Heart right ventricle (tissue), 16 donors: ENCODE results near the gene GLT6D1. TPM values are rescaled to one million over a fixed set of nuclear protein-coding genes. Genes with fewer than 3 reads are reported as not detected.

Experiments
- ATAC-seq, 8 donors: fragments of 200-7000 bp; cut with Tn5 transposase; one replicate each; pipeline ENCODE4 v1.9.1; 2020; ENCODE audit warnings: mild to moderate bottlenecking in 8 of 8, moderate library complexity in 8 of 8, moderate number of reproducible peaks in 1 of 8
- DNase-seq, 2 donors: peaks; one replicate each; pipeline ENCODE4 v3.0.0-alpha.2; 2020
- H3K27ac ChIP-seq, 10 donors: fragments of 200-600 bp; sonication (generic) in 2 of 10; one replicate each; pipeline versions ENCODE4 v1.5.0 to v1.8.0; 2020 to 2022; ENCODE audit warnings: mild to moderate bottlenecking in 3 of 10
- H3K27me3 ChIP-seq, 7 donors: fragments of 200-600 bp; one replicate each; pipeline ENCODE4 v1.8.0; 2021 to 2022; ENCODE audit warnings: mild to moderate bottlenecking in 2 of 7
- H3K36me3 ChIP-seq, 9 donors: fragments of 200-600 bp; sonication (generic) in 1 of 9; one replicate each; pipeline versions ENCODE4 v1.5.0 to v1.8.0; 2020 to 2022; ENCODE audit warnings: mild to moderate bottlenecking in 2 of 9
- H3K4me1 ChIP-seq, 9 donors: fragments of 200-600 bp; sonication (generic) in 1 of 9; one replicate each; pipeline versions ENCODE4 v1.5.0 to v1.8.0; 2020 to 2022; ENCODE audit warnings: mild to moderate bottlenecking in 4 of 9
- H3K4me3 ChIP-seq, 10 donors: fragments of 200-600 bp; sonication (generic) in 2 of 10; one replicate each; pipeline versions ENCODE4 v1.5.0 to v1.8.0; 2020 to 2022; ENCODE audit warnings: mild to moderate bottlenecking in 7 of 10, moderate library complexity in 2 of 10
- H3K9me3 ChIP-seq, 11 donors: fragments of 200-600 bp in 10 of 11; sonication (generic) in 2 of 11; one replicate each; pipeline versions ENCODE4 v1.5.0 to v1.8.0; 2013 to 2022; ENCODE audit warnings: mild to moderate bottlenecking in 2 of 11, control low read depth in 1 of 11, moderate library complexity in 1 of 11
- WGBS, 2 donors: extraction: QIAGEN DNeasy Blood & Tissue Kit; methylation state at CpG; one replicate each; pipeline ENCODE4 v1.1.7; 2013; ENCODE audit warnings: inconsistent platforms in 1 of 2; 5-methylcytosine and 5-hydroxymethylcytosine counted together
- intact Hi-C, 10 donors: fragments of 100-400 bp; cut with DNase I; formaldehyde crosslinking; loops; one replicate each; pipeline versions ENCODE4 v1.11.1 to v1.14.2; 2022
- long read RNA-seq, 3 donors: library from polyadenylated mRNA; unstranded; transcript quantifications; one replicate each; pipeline ENCODE4 v2.0.0, GENCODE V29; 2020 to 2021
- polyA plus RNA-seq, 2 donors: library from polyadenylated mRNA; stranded (reverse); fragments of 200-250 nt; gene quantifications; one replicate each; pipeline ENCODE4 v1.2.3, GENCODE V29; 2013
- total RNA-seq, 10 donors: library from RNA; stranded (reverse); fragmentation: NEBNext Ultra II Directional in 3 of 10; extraction: Animal tissue kit (Norgen Biotek cat#: 25700) in 3 of 10; gene quantifications; one replicate each; pipeline versions ENCODE4 v1.2.1 to v1.2.4, GENCODE V29; 2021 to 2023
- TF ChIP-seq, protein P1 (sequence below), 9 donors: fragments of 200-600 bp; sonication (generic) in 2 of 9; IDR thresholded peaks; one replicate each; pipeline versions ENCODE4 v1.5.0 to v1.8.0; 2021 to 2022; ENCODE audit warnings: antibody characterized with exemption in 9 of 9, mild to moderate bottlenecking in 5 of 9, moderate library complexity in 1 of 9
- donor health status: Arrhythmogenic right ventricular cardiomyopathy.
- donor health status: ischemic (EF 13 %, LVEDD 7.1; RV severe dilation, severe dysfunction).
- donor health status: healthy with polysubstance abuse.
- donor health status: DM: no; HTN: yes; CAD: no.
- donor health status: DM: no; HTN: no; CAD: no.
- donor health status: ischemic (EF 25% LVEDD 6.9; RV normal size, moderate dysfunction).
- donor health status: ischemic (EF 25% LVEDD 5.7; RV mildly dilated, moderate dysfunction).
- donor health status: healthy.
- donor health status: DM: yes; HTN: yes; CAD: no.
- donor health status: Ischemic cardiomyopathy.
- donor health status: ischemic (EF 35%, LVEDD 5.7; RV mildly dilated, moderate dysfunction).
- donor health status: nonischemic (EF 11% LVEDD 7.7; RV severe dilation, severe dysfunction).
- donor health status: DM: yes; HTN: yes; CAD: no.
- donor health status: PGD.
- donor health status: ischemic (EF 29% LVEDD 5.4; RV normal size, mild dysfunction).
- donor health status: nonischemic (EF 23%, LVEDD 6.1; RV moderate dilation, normal function).

GLT6D1 gene
- not detected for total RNA-seq
- polyA plus RNA-seq: not detected
- long read RNA-seq, donor 1: 0 reads
- long read RNA-seq, donor 2: 0 reads
- long read RNA-seq, donor 3: 0 reads

DNA sequence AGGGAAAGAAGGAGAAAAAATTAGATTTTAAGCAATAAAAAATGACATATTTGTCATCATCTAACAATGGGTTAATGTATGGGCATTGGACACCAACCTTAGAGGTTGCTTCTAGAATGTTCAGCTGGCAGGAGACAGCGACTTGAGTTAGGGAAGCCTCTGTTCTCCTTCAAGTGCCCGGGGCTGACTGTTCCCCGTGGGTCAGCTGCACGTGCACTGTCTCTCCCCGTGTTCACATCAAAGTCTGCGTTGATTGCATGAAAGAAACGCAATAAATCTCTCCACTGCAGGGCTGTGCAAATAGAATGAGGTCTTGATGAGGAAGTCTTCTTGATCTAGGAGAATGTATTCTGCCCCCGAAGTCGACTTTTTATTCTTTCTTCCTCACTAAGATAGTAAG, at the start of gene GLT6D1:
Gene GLT6D1 (minus strand): TSS at position 345 of the 400 bp plus-strand sequence. CDS start 353 bp downstream, outside the sequence.
- Histone ChIP-seq H3K27me3 (peaks cover 0 to 40% (median 27%) of the 10 kb centered on the region in 7 donors), H3K36me3 (no peaks in the 10 kb centered on the region), H3K27ac (no peak within 1 kb of the TSS), H3K4me1 (no peaks in the 10 kb centered on the region), H3K4me3 (no peak within 1 kb of the TSS), H3K9me3 (peaks cover 0 to 15% (median 2%) of the 10 kb centered on the region in 11 donors)
- TF ChIP-seq, protein P1, sequence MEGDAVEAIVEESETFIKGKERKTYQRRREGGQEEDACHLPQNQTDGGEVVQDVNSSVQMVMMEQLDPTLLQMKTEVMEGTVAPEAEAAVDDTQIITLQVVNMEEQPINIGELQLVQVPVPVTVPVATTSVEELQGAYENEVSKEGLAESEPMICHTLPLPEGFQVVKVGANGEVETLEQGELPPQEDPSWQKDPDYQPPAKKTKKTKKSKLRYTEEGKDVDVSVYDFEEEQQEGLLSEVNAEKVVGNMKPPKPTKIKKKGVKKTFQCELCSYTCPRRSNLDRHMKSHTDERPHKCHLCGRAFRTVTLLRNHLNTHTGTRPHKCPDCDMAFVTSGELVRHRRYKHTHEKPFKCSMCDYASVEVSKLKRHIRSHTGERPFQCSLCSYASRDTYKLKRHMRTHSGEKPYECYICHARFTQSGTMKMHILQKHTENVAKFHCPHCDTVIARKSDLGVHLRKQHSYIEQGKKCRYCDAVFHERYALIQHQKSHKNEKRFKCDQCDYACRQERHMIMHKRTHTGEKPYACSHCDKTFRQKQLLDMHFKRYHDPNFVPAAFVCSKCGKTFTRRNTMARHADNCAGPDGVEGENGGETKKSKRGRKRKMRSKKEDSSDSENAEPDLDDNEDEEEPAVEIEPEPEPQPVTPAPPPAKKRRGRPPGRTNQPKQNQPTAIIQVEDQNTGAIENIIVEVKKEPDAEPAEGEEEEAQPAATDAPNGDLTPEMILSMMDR (IDR thresholded peaks at IDR 0.05): no peak
- ATAC-seq (no peak), DNase-seq (no peak)
- intact Hi-C loops: no loop called here
- 82 to 87% methylated on average over 9 of the region's 9 CpGs for WGBS, 2 donors

GRCh38 chr9:135689011-135689410, 49.7 kb upstream of the GLT6D1 start:
- DNase-seq (no peak), ATAC-seq (no peak)
- Histone ChIP-seq H3K4me1 (no peaks in the 10 kb centered on the region), H3K27me3 (peaks cover 0 to 45% (median 22%) of the 10 kb centered on the region in 7 donors), H3K36me3 (no peaks in the 10 kb centered on the region), H3K9me3 (no peaks in the 10 kb centered on the region), H3K27ac (no peak overlapping the region), H3K4me3 (no peak overlapping the region)
- WGBS, 2 donors: 80 to 84% methylated on average over 10 of the region's 10 CpGs
- intact Hi-C loops: no loop called here
- TF ChIP-seq, protein P1 (IDR thresholded peaks at IDR 0.05): no peak

- H3K4me3 ChIP-seq: no peak overlapping the region
- H3K36me3 ChIP-seq: no peaks in the 10 kb centered on the region
- TF ChIP-seq, protein P1 (IDR thresholded peaks at IDR 0.05): no peak
- intact Hi-C loops: no loop called here
- no peak overlapping the region for H3K27ac ChIP-seq
- H3K4me1 ChIP-seq: no peaks in the 10 kb centered on the region
- DNase-seq (no peak), ATAC-seq (no peak)
- 89 to 93% methylated on average over 15 of the region's 15 CpGs for WGBS, 2 donors
- no peaks in the 10 kb centered on the region for H3K9me3 ChIP-seq
- peaks cover 0 to 45% (median 31%) of the 10 kb centered on the region in 7 donors for H3K27me3 ChIP-seq
These were observed 47.9 kb upstream of the GLT6D1 start for GRCh38 chr9:135687216-135687615.

DNA sequence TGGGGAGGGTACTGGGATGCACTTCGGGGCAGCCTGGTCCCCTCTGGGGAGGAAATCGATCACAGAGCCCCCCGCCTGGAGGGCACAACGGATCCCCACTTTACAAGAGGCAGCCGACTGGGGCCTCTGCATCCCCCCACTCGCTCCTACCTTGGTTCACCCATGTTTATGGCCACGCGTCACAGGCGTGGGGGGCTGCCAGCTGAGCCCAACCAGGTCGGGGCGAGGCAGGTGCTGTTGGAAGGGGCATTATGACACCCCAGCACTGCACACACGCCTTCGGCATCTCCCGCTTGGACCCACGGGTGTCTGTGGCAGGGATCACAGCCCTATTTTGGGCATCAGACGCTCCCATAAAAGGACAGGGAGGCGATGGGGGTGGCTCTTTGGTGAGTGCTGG, 45.4 kb upstream of the GLT6D1 start:
- no peaks in the 10 kb centered on the region for H3K9me3 ChIP-seq
- ATAC-seq (no peak), DNase-seq (no peak)
- H3K27ac ChIP-seq: no peak overlapping the region
- TF ChIP-seq, protein P1 (IDR thresholded peaks at IDR 0.05): no peak
- H3K4me1 ChIP-seq: no peaks in the 10 kb centered on the region
- intact Hi-C loops: no loop called here
- peaks cover 0 to 56% (median 37%) of the 10 kb centered on the region in 7 donors for H3K27me3 ChIP-seq
- no peak overlapping the region for H3K4me3 ChIP-seq
- H3K36me3 ChIP-seq: no peaks in the 10 kb centered on the region
- 72 to 76% methylated on average over 17 of the region's 17 CpGs for WGBS, 2 donors
